Measurements from ENCODE around the gene MAML2.

Gene MAML2

DNA sequence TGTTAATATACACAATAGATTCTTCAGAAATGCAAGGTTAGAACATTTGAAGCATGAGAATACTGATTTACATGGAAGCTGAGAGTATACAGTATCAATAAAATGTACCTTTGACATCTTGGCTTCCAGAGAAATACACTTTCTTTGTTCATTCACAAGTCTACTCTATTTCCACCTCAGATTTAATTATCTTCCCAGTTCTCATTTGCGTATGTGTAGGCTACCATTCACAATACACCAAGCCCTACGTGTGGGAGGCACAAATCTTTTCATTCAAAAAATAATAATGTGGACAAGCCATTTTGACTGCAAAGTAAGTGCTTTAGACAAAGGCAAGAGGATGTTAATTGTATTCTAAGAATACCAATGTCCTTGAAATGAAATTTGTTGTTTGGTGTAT, 286.4 kb downstream of the MAML2 start:
- no peak for DNase-seq

DNA sequence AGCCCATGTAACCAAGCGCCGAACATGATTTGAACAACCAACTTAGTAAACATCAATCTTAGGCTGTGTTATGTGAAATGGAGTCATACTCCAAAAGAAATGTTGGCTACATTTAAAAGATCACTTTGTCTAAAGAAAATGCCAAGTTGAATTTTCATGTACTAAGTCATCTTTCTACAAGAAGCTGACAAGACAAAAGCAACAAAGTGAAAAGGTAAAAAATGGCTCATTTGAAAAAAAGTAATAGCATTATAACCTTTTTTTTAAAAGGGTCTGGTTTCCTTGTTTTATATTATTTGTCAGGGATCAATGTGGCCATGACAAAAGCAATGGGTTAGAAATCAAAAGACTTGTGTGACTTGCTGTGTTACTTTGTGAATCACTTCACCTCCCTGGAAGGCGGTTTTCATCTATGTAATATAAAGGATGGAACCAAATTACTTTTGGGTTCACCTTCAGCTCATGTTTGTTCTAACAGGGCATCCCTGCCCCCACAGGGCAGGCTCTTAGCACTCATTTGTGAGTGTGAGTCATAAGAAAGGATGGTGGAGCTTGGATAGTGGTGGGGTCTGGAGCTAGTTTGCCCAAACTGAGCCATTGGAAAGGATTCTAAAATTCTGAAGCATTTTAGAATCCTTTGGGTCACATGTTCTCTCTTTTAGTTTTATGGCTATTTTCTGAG, 287.1 kb downstream of the MAML2 start:
- DNase-seq, result no peak

DNA sequence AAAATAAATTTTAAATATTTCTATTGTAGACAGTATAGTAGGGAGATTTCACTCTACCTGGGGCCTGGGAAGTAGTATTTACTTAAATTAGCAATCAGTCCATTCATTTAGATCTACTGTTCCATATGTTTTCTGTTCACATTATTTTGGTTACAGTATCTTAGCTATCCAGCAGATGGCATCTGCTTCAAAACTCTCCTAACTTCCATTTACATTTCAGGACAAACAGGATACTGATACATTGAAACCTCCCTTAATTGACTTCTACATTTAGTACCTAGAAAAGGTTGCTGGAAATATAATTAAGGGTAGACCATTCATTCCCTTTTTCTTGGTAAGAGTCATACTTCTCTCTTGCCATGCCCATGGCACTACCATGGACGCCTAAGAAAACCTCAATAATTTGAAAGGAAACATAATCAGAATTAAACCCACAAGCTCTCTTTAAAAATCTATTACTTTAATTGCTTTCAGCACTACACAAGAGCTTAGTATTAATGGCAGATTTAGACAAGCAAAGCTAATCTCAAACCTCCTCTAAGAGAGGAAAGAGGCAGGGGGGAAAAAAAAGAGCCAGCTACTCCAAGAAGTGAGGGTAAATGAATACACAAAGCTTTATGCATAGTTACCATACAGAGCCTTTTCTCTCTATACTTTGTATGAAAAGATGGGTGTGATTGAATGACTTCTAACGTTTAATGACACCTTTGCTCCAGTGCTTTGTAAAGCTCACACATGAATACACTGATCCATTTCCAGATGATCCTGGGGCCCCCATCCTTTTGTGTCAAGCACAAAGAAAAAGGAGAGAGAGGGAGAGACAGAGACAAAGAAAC, 287.9 kb downstream of the MAML2 start:
- DNase-seq, result peak; percentile 41

DNA sequence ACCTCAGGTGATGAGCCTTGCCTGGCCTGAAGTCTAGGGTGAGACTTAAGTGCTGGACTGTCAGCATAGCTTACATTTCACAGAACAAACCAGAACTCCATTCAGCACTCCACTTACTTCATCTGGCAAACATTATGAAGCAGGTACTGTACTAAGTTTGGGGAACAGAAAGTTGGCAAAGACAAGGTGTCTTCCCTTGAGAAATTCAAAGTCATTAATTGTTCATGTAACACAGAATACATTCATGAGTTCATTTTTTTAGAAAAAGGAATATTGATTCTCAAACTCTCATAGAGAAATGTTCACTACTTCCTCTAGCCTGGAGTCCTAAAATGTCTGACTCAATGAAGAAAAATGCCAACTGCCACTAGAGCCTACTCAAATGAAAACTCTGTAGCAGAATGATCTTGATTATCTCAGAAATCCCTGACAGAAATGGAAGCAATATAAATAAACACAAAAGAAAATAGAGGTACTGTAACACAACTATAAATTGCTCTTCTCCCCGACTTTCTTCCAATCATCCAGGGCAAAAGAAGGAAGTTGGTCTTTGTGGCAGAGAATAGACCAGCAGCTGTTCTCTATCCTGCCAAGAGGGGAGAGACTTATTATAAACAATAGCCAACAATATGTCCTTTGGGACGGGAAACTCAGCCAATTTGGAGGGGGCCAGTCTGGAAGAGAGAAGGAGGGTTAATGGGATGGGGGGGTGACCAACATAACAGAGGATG, 289.9 kb downstream of the MAML2 start:
- no peak for DNase-seq

DNA sequence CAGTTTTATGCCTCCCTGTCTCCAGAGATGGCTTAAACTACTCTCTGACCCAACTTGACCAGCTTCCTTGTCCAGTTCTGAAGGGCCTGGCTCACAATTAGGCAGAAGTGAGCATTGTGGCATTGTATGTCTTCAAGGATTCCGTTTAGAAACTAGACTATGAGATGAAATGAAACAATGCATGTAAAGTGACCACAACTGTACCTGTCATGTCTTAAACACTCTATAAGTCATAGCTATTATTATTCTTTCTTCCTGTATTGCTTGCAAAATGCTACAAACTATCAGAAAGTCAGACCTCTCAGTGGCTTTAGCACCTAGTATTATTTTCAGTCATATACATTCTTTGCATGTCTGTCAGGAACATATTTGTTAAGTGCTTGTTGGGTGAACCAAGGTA, 291.2 kb downstream of the MAML2 start:
- DNase-seq, result no peak

DNA sequence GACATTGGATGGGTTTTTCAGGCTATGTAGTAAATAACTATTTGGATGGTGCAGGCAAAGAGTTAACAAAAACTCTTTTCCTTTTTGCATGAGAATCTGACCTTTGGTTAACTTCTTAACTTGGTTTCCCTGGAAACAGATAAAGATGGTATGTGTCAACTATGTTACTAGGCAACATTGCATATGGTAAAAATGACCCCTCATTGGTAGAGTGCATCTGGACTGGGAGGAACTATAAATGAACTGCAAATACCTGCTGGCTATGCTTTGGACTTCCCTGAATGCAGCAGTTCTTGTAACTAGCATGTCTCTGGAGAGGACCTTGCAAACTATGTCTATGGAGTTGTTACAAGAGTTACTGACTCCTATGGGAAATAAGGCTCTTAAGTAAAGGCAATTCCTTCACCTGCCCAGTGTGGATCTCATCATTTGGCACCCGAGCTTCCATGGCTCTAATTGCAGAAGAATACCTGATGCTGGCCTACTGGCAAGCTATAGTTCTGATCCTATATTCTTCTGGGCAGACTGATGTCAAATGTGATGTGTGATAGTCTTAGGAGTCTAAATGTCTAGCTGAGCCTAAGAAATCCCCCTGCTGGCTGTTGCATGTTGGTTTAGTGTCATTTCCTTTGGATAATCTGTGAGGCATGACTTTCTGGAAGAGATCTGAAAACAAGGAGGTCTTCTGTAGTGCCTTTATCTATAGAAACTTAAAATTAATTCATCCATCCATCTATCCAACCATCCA, 292.4 kb downstream of the MAML2 start:
- DNase-seq, result no peak

DNA sequence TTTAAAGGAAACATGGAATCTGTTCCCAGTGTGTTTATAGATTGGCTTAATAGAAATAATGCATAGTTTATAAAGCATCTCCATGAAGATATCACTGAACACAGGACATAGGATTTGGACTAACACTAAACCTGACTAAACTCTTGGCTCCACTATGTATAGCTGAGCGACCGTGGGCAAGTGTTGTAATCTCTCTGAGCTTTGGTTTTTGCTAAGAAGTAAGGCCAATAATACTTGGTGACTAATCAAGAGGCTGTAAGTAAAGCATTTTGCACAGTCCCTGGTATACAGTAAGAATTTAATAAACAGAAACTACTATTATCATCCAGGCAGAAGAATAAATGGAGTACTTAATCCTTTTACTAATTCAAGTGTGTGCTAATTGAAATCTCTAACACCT, 293.6 kb downstream of the MAML2 start:
- no peak for DNase-seq

DNA sequence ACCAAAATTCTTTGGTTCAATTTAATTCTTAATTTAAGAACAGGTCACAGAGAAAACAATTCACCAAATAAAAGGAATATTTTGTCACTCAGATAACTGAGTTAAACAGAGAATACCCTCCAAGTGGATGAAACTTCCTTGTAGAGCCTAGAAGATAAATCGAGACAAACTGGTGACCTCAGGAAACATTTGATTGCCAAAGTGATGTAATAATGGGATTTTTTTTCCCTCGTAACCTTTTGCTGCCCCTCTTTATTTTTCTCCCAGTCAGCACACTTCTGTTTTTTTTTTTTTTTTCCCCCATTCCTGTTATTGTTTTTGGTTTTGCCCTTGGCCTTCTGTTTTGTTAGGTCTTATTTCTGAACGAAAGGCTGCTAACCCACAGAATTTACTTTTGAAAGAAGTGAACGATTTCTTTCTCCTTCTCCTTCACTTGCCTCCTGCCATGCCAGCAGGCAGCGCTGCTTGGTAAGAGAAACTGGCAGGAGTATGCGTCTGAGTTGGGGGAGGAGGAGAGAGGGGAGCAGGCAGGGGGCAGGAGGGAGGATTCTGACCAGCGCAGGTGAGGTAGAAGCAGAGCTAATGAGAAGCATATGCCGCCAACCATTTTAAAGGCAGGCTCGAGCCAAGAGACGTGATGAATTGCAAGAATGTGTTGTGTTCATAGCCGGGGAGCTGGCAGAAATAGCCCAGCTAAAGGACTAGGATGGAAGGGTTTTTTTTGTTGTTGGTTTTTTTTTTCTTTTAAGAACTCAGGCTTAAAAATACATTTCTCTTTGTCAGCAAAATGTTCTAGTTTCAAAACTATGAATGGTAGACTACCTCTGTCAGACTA, 297.2 kb downstream of the MAML2 start:
- peak; percentile 60 for DNase-seq

DNA sequence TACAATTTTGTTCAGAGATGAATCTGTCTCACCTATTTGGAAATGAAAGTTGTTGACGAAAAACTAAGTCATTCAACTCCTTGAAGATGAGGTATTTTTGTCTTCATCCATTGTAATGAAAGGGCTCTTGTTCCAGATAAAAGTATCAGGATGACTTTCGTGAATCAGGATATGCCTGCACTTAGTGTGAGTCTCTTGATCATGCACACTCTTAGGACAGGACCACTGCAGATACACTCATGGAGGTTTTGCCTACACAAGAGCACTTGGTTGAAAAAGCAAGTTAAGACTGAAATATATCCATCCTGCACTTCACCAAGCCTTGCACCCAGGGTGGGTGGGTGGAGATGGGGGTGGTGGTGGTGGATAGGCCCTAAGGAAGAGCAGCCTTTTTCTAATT, 298.2 kb downstream of the MAML2 start:
- DNase-seq, result no peak

DNA sequence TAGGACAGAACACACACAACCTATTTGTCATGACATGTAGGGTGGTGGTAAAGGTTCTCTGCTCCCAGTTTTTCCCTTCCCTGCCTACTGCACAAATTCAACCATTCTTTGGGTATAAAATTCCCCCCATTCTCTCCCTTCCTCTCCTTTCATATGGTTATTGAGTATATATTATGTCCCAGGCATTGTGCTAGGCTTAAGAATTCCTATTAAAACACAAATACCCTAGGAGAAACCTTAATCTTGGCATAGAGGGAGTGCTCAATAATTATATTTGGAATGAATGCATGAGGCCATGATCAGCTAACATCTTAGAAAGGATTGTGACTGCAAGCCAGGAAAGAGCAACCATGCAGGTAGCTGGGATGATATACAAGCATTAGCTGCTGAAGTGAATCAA, 298.7 kb downstream of the MAML2 start:
- no peak for DNase-seq

DNA sequence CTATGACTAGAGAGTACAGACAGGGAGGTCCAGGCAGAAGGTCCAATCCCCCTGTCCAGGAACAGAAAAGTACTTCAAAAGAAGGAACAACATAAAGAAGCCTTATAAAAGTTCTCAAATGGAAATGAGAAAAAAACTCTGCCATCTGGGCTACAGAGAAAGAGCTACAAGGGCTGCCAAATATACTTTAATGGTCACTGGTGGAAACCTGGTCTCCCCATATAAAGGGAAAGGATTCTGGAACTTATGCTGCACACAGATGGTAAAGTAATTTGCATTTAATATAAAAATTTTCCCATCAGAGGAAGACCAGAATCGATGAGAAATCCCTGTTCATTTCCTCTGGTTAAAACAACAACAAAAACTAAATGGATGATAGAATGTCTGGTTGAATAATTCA, 299.7 kb downstream of the MAML2 start:
- no peak for DNase-seq

DNA sequence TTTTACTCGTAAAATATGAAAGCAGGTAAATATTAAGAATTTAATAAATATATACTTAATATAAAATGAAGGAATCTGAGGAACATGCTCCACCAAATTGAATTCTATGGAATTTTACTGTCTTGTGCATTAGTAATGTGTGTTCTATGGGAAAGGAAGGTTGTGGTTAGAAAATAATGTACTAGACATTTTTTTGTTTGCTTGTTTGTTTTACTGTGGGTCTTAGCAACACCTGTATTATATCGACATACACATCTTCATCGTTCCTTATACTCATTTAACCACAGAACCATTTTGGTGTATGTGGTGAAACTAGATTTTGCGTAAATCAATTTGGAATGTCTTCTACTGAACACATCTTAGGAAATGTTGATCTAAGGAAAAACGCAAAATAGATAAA, 304.9 kb downstream of the MAML2 start:
- DNase-seq, result no peak

DNA sequence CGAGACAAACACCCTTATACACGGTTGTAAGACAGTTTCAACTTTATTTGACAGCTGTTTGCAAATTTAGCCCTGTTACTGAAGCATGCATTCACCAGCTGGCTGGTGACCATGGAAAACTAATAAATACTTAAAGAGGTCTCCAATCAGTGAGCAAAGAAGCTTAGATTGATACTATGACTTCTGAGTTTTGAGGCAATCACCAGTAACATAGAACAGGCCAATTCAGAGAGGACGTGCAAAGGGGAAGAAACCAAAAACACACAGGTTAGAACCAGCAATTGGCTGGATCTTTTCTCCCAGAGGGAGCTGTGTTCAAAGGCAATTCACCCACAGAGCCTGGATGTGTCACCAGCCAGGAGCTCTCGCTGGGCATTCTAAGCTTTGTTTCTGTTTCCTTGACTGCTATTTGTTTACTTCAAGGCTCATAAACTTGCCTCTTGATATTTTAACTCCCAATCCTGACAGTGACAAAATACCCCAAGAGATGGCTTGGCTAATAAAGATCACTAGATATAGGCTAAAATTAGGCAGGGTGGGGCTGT, 305.5 kb downstream of the MAML2 start:
- DNase-seq, result no peak

DNA sequence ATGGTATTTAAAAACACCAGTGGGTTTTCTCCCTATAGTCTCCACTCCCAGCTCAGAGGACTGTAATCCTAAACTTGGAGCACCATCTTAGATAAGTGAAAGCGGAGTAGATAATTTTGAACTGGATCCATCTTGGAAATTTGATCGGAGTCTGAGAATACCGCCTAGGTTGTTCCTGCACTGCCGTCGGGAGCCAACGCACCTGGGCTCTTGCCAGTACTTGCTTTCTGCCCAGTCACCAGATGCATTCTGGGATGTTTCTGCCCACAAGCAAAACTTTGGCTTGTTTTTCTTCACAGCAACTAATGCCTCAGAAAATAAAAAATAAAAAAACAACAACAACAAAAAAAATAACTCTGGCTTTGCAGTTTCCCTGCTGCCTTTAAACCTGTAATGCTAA, 306.1 kb downstream of the MAML2 start:
- no peak for DNase-seq

DNA sequence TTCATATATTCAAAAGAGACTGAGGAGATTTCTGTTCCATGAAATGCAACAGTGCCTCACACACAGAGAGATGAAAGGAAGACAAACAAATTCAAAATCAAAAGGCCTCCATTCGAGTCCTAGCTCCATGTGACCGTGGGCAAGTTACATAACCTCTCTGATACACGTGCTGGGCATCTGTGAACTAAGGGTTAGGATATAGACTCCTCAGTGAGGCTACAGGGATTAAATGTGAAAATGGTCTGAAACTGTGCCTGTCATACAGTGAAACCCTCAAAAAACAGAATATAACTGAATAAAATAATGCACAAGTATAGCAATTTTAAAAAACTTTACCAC, 307.3 kb downstream of the MAML2 start:
- DNase-seq, result no peak

DNA sequence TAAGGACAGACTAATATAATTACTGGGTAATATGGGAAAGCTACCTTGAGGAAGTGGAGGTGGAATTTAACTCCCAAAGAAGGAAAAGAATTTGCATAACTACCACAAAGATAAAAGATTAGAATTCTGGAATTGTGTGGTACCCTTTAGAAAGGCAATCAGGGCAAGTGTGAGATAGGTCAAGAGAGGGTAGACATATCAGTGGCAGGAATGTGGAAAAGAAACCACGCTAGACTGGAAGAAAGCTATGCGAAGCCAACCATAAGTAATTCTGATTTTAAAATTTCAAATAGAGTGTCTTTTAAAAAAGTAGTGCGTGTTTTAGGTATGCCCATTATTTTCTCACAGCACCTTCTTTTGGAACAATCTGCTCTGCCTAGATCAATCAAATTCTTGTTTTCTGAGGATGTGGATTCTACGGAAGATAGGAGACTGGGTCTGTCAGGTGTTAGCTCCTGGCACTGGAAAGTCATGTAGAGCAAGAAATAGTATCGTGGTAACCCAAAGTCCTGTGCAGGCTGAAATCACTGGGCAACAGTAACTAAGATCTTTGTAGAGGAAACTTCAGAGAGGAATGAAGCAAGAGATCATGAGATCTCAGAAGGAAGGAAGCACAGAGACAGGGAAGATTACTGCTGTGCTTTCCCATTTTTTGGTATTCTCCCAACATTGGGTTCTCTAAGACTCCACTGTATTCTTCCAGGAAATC, 307.8 kb downstream of the MAML2 start:
- no peak for DNase-seq

DNA sequence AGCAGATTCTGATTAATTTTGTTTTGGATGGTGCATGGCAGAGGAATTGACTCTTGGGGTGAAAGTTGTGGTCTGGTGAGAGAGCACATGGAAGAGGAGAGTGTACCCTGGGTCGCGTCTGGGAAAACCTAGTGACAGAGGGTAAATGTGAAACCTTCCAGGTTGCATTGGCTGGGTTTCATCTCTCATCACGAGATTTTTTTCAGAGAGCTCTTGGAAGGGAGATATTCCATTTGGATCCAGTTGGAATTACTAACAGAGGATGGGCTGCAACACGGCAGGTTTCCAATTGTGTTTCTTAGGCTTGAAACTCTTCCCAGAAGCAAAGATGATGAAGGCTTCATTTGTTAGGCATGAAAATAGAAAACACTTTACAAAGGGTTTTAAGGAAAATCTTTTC, 309.4 kb downstream of the MAML2 start:
- no peak for DNase-seq

DNA sequence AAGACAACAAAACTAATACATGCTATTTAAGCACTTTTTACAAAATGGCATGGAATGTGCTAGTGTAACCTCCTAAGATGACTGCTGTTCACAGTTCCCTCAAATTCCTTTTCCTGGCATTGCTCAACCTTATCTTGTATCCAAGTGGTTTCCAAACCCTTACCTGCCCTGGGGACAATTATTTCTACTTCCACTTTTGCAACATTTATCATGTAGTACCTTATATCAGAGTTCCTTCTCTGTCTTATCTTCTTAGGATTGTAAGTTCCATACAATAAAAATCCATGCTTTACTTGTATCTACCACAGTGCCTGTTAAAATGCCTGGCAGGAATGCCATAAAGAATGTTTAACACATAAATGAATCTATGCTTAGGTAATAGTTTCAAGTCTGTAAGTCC, 309.9 kb downstream of the MAML2 start:
- DNase-seq, result no peak

DNA sequence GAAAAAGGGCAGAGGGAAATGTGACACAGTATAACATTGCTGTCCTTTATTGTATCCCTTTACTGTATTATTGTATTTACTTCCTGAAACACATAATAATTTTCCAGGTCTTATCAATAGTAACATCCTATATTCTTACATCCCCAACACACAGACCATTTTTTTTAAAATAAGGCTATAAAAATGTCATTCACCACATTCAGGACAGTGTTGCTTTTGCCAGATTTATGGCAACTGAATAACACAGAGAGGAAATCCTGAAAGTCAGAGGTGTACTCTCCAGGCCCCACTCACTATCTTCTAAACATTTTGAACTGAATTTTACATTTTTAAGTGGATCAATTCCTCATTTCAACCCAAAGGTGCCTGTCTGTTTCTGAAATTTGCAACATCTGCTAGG, 314.2 kb downstream of the MAML2 start:
- no peak for DNase-seq

DNA sequence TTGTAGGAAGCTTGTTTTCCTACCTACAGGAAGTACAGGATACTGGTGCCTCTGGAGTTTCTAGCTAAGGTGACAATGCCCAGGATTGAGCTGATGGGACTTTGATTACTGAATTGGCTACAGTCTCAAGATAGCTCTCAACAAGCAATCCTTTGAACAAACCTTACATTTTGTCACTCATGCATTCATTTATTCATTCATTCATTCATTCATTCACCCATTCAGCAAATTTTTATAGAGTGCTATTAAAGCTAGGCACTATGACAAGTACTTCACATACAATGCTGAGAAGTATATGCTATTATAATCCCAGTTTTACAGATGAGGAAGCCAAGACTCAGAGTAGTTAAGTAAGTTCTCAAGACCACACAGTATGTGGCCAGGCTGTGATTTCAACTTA, 316.0 kb downstream of the MAML2 start:
- DNase-seq, result no peak

DNA sequence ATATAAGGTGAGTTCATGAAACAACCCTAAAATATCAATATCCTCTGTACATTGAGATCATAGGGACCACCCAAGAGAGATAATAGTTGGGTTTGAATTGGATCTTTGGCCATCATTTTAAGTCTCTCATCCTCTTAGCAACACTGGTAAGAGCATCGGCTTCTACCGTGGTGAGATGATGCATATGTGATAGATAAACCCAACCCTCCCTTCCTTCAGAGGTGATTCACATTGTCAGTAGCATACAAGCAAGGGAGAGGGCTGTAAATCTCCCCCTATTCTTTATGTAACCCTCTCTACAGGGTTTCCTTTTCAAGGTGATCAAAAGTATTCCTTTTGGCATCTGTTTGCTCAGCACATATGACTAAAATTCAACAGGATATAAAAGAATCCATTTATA, 316.7 kb downstream of the MAML2 start:
- DNase-seq, result no peak

DNA sequence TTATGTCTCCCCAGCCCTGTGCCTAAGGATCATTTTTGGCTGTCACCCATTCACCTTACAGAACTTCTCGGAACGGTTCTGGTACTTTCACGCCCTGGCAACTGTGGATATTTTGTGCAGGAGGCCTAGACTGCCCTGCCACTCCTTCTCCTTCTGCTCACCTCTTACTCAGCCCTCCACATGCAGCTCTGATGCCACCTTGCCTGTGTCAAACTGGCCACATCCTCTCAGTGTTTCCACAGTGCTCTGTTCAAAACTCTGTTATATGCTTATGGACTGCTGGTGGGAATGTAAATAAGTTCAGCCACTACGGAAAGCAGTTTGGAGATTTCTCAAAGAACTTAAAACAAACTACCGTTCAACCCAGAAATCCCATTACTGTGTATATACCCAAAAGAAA, 318.3 kb downstream of the MAML2 start:
- no peak for DNase-seq

All from NCI-H2081 treated with DMSO at 0.1 percent for 48 hours (cell line).